Muscle of arm (tissue), 12 donors: ENCODE measurements around the gene SLC45A3. TPM values are rescaled to one million over a fixed set of nuclear protein-coding genes. Genes with fewer than 3 reads are reported as not detected.

Experiments used
- DNase-seq: peaks from one replicate; pipeline ENCODE4 v3.0.0-alpha.2; 2013
- polyA plus RNA-seq, 12 donors: library from polyadenylated mRNA; unstranded; fragments of 120-200 nt; gene quantifications; one replicate each; pipeline ENCODE4 v1.2.1, GENCODE V29; 2013; ENCODE audit not compliant: insufficient read length in 12 of 12

The SLC45A3 gene
- polyA plus RNA-seq, 12 donors: 1.9 to 9.8 (median 3.4) TPM; not detected in 1

DNA sequence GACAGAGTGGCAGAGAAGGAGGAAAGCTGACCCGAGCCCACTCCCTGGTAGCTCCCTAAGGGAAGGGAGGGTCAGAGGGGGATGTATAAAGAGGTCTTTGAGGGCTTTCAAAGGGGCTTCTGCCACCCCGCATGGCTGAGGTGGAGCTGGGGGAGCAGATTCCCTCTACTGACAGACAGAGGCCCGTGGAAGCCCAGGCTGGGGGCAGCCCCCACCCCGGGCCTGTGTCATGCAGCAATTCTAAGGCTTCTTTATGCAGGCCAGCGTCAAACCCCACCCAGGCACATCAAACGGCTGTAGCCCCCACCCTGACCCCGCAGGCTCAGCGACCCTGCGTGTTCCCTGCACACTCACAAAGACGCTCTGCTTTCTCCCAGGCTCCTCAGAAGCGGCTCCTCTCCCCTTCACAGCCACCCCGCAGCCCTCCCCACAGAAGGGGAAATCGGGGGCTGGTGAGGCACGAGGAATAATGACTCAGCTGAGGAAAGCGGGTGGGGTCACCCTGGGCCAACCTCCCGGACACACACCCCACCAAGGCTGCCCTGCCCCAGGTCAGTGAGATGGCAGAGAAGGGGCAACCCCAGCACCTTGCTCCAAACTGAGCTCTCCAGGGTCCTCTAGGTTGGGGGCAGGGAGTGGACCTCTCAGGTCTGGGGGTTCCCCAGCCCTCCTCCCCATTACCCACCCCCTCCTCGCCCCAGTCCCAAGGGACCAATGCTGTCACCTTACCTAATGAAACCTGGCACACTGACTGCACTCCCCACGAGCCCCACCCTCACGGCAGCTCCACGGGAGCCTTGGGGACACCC is 10.8 kb downstream of the SLC45A3 start:
- DNase-seq: no peak

- DNase-seq: no peak
Measured at GRCh38 chr1:205668951-205669340, 11.4 kb downstream of the SLC45A3 start.

- no peak for DNase-seq
Measured at GRCh38 chr1:205667909-205668643, 12.2 kb downstream of the SLC45A3 start.

DNA sequence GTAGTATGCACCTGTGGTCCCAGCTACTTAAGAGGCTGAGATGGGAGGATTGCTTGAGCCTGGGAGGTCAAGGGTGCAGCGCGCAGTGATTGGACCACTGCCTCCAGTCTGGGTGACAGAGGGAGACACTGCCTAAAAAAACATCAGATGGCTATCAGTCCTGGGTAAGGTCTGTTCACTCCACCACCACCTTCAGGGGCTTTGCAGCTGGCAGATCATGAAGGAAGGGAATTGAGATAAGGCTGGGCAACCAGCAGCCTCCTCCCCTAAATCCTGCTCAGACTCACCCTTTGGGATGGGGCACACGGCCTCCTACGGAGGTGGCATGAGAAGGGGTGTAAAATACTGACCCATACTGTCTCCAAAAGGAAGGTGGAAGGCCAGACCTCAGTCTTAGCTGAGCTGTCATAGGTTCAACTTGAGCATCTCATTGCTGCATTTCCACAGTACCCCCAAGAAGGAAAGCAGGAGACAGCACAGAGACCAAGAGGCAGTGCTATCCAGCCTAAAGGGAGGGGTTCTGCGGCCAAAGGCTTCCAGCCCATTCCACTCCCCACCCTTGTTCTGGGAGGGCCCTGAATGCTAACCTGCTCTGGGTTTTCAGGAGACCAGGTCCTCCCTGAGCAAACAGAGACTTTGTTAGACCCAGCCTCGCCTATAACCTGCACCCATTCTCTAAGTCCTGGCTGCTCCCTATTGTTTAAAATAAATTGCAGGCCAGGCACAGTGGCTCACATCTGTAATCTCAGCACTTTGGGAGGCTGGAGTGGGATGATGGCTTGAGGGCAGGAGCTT is 13.7 kb downstream of the SLC45A3 start:
- no peak for DNase-seq

DNA sequence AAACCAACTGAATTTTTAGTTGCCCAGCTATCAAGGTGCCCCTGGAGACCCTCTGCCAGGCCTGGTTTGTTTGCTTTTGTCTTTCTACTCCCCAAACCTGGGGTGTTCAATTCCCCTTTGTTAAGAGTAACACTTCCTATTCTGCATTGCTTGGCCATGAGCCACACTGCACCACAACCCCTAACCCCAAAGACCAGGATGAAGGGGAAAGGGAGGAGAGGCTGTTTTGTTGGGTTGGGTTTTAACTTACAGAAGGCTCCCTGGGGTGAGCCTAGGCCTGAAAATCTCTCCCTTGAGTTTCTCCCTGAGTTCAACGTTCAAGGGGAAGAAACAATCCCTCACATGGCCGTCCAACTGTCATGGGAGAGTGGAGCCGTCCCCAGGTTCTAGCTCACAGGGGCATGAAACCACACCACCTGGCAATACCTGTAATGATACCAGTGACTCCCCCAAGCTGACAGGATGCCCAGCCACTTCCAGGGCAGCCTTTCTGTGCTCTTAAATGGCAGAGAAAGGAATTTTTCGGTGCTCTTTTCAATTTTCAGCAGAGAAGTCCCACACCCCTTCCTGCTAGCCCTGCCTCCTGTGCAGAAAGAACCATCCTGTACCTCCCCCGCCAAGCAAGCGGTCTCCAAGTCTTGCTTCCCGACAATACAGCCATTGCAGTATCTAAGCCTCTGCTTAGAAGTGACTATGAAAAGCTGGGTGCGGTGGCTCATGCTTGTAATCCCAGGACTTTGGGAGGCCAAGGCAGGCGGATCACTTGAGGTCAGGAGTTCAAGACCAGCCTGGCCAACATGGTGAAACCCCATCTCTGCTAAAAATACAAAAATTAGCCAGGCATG is 14.9 kb downstream of the SLC45A3 start:
- no peak for DNase-seq

- no peak for DNase-seq
Measured at GRCh38 chr1:205664399-205665017, 15.8 kb downstream of the SLC45A3 start.

DNA sequence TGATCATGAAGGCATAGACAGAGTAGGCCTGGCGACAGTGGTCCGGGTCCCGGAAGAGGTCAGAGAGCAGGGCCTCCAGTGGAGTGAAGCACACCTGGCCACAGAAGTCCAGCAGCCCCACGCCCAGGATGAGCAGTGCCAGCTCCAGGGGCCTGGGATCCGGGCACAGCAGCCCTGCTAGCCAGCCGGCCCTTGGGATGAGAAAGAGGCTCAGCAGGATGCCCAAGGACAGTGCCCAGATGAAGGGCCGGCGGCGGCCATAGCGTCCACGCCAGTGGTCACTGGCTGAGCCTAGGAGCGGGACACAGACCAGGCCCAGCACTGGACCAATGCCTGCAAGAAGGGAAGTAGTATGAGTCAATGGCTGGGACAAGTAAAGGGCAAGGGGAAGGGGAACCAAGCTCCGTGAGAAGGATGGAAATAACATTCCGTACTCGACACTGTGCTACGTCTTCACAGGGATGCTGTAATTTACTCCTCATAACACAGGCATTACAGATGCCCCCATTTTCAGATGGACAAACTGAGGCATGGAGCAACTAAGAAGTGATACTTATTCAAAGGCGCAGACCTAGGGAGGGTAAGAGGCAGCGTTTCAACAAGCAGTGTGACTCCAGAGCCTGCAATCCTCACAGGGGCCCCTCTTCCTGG is 16.9 kb downstream of the SLC45A3 start:
- no peak for DNase-seq

DNA sequence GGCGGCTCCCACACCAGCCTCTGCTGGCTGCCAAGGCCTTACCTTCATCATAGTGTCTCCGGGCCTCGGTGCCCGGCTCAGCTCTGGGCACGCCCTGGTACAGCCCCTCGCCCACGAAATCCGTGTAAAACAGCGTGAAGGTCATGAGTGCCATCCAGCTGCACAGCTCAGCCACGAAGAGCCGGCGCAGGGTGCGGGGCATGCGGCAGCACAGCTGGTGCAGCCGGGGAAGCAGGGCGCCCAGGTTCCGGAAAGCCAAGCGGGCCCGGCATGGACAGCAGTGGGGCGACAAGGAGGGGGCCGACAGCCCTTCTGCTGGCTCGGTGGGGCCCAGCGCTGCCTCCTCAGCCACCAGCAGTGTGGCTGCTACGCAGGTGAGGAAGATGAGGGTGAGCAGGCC is 17.5 kb downstream of the SLC45A3 start:
- DNase-seq: no peak

GRCh38 chr1:205662135-205662738 is 18.1 kb downstream of the SLC45A3 start:
- DNase-seq: no peak

DNA sequence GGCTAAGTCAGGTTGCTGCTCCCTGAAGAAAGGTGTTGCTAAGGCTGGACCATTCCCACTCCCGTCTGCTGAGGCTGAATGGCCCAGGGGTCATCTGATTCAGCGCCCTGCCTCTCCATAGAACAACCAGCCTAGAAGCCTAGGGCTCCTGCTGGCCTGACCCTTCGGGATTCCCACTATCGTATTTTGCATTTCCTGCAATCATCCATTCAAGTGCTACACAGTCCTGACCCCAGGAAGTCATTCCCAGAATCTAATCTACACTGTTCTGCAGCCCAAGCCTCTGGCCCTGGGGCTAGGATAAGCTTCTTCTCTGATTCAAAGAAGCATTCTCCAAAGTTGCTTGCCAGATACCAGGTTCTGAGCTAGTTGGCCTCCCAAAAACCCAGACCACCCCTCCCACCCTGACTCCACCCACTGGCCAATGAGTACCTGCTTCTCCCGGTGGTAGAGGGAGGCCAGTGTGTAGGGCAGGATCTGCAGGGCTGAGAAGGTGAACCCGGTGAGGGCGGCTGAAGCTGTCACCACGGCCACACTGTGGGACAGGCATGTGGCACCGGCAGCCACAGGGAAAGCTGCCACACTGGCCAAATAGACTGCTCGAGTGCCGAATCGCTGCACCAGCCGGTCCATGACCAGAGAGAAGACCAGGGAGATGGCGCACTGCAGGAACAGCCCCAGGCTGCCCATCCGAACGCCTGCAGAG is 18.7 kb downstream of the SLC45A3 start:
- no peak for DNase-seq

GRCh38 chr1:205660361-205660760 is 19.9 kb downstream of the SLC45A3 start:
- DNase-seq: no peak

- DNase-seq: peak; percentile 80
Measured at GRCh38 chr1:205658943-205659581, 21.2 kb downstream of the SLC45A3 start.

DNA sequence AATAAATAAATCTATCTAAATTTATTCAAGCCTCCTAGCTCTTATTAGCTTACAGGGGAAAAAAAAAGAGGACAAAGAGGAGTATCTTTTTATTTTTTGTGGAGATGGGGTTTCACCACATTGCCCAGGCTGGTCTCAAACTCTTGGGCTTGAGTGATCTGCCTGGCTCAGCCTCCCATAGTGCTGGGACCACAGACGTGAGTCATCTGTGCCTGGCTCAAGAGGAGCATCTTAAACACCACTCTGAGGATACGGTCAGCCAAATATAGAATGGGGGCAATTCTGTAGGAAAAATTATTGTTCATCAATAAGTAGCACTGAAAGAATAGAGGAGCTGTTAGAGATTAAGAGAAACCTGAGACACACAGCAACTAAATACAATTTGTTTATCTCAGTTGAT is 24.1 kb downstream of the SLC45A3 start:
- no peak for DNase-seq

- DNase-seq: no peak
Measured at GRCh38 chr1:205652984-205653383, 27.3 kb downstream of the SLC45A3 start.

DNA sequence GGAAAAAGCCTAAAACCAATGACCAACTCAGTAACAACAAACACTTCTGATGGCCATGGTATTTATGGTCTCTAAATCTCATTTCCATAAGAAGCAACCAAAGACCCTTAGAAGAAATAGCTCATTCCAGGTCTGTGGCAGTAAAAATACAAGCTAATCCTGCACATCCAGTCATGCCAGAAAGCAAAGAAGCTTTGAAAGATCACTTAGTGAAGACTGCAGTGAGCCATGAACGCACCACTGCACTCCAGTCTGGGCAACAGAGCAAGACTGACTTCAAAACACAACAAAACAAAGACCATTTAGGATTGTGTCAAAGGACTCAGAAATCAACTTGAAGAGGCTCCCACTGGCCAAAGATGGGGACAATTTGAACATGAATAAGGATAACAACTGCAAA is 30.1 kb downstream of the SLC45A3 start:
- no peak for DNase-seq

GRCh38 chr1:205645519-205645918 is 34.8 kb downstream of the SLC45A3 start:
- no peak for DNase-seq

DNA sequence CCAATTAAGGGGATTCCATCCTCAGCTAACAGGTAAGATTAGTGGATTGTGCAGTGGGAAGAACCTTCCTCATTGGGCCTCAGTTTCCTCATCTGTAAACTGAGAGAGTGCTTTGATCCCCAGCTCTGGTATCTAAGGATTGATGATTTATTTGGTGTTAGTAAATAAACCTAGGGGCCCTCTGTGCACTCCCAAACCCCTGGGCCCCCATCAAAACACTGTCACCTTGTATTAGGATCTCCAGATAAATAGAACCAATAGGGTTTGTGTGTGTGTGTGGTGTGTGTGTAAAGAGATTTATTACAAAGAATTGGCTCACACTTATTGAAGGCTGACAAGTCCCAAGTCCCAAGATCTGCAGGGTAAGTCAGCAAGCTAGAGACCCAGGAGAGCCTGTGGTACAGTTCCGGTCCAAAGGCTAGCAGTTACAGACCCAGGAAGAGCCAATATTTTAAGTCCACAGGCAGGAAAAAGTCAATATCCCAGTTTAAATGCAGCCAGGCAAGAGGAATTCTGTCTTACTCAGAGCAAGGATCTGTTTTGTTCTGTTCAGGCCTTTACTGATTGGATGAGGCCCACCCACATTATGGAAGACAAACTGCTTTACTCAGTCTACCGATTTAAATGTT is 37.5 kb downstream of the SLC45A3 start:
- no peak for DNase-seq

DNA sequence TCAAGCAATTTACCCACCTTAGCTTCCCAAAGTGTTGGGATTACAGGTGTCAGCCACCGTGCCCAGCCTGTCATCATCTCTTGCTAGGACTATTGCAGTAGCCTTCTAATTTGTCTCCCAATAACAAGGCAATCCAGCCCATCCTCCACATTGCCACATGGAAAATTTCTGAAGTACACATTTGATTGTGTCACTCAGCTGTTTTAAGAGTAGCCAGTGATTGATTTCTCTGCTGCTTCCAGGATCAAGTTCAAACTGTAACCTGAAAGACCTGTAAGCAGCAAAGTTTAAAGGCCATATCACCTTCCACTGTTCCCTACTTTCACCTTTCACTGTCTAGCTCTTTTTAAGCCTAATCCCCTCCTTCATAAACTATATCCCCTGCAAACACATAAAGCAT is 40.7 kb downstream of the SLC45A3 start:
- no peak for DNase-seq
